HG03135 (cell line): ENCODE results near the gene SLC10A6.

Experiments
- ATAC-seq: cut with Tn5 transposase; IDR thresholded peaks from one replicate; pipeline ENCODE4 v1.9.1; 2021; ENCODE audit warnings: mild to moderate bottlenecking, moderate library complexity; ENCODE audit not compliant: unreplicated experiment

Gene SLC10A6

GRCh38 chr4:86809809-86810208 is 39.4 kb downstream of the SLC10A6 start:
- no peak for ATAC-seq

- no peak for ATAC-seq
Measured at GRCh38 chr4:86791126-86791525, 58.1 kb downstream of the SLC10A6 start.

- no peak for ATAC-seq
Measured at GRCh38 chr4:86788826-86789225, 60.4 kb downstream of the SLC10A6 start.

- no peak for ATAC-seq
Measured at GRCh38 chr4:86778175-86778574, 71.0 kb downstream of the SLC10A6 start.

GRCh38 chr4:86775061-86775460 is 74.1 kb downstream of the SLC10A6 start:
- no peak for ATAC-seq
